ENCODE data around the gene STRA8. TPM values are rescaled to one million over a fixed set of nuclear protein-coding genes. Genes with fewer than 3 reads are reported as not detected.
A peak's percentile ranks its signal among the peaks of the same experiment; 100 is the strongest.

Gene STRA8
- total RNA-seq, 4 donors from 2014 or later = not detected

DNA sequence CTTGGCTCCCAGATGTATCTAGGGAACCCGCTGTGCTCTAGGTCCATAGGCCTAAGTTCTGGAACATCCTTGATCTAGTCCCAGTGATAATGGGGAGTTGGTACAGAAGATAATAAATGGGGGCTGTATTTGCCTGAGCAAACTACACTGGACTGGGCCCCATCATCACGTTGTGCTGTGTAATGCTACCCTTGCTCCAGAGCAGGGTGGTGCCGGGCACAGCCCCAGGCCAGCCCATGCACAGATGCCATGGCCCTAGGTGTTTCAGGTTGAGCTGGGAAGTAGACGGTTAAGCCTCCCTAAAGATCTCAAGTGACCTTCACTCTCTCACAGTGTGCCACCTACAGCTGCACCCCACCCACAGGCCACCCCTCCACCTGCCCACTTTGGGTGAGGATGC, 53.2 kb downstream of the STRA8 start:
- no peaks in the 10 kb centered on the region for H3K9me3 ChIP-seq
- no peak for DNase-seq
- no peaks in the 10 kb centered on the region for H3K27me3 ChIP-seq
- H3K4me1 ChIP-seq = no peaks in the 10 kb centered on the region
- H3K4me3 ChIP-seq = no peak overlapping the region
- no peaks in the 10 kb centered on the region for H3K36me3 ChIP-seq
- H3K27ac ChIP-seq = no peak overlapping the region
- no peak for TF ChIP-seq POLR2A (IDR thresholded peaks at IDR 0.05)
- TF ChIP-seq, protein P1, sequence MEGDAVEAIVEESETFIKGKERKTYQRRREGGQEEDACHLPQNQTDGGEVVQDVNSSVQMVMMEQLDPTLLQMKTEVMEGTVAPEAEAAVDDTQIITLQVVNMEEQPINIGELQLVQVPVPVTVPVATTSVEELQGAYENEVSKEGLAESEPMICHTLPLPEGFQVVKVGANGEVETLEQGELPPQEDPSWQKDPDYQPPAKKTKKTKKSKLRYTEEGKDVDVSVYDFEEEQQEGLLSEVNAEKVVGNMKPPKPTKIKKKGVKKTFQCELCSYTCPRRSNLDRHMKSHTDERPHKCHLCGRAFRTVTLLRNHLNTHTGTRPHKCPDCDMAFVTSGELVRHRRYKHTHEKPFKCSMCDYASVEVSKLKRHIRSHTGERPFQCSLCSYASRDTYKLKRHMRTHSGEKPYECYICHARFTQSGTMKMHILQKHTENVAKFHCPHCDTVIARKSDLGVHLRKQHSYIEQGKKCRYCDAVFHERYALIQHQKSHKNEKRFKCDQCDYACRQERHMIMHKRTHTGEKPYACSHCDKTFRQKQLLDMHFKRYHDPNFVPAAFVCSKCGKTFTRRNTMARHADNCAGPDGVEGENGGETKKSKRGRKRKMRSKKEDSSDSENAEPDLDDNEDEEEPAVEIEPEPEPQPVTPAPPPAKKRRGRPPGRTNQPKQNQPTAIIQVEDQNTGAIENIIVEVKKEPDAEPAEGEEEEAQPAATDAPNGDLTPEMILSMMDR (IDR thresholded peaks at IDR 0.05) = no peak

DNA sequence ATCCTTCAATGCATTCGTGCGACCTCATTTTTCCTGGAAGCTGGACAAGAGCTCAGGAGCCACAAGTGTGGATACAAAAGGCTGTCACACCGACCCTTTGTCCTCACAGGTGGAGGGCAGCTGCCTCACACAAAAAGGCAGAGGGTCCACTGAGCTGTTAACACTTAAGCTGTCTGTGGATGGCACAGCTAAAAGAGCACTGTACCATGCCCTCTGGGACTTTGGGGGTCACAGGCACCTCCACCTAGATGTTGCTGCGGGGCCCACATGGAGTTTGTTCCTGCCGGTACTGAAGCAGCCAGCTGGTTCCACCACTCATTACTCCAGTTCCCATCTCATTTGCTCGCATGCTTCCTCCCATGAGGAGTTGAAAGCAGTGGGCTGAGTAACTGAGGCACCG, 57.0 kb downstream of the STRA8 start:
- H3K27me3 ChIP-seq = no peaks in the 10 kb centered on the region
- H3K36me3 ChIP-seq = no peaks in the 10 kb centered on the region
- no peaks in the 10 kb centered on the region for H3K4me1 ChIP-seq
- H3K4me3 ChIP-seq = no peak overlapping the region
- no peak for DNase-seq
- H3K27ac ChIP-seq = no peak overlapping the region
- TF ChIP-seq POLR2A (IDR thresholded peaks at IDR 0.05) = no peak
- TF ChIP-seq, protein P1 (IDR thresholded peaks at IDR 0.05) = no peak
- H3K9me3 ChIP-seq = no peaks in the 10 kb centered on the region

DNA sequence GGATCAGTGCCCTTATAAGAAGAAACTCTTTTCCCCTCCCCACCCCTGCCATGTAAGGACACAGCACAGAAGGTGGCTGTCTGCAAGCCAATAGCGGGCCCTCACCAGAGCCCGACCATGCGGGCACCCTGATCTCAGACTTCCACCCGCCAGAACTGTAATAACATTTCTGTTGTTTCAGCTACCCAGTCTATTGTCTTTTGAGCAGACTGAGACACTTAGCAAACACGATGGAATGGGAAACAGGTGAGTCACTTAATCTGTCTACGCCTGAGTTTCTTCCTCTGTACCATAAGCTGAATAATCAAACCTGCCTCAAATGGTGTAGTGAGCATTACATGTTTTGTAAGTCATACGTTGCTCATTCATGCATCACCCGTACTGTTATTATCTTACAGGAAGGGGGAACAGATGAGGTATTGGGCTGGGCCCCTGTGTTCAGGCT, 58.2 kb downstream of the STRA8 start:
- Histone ChIP-seq H3K4me3 (no peak overlapping the region), H3K4me1 (no peaks in the 10 kb centered on the region), H3K9me3 (no peaks in the 10 kb centered on the region), H3K27me3 (no peaks in the 10 kb centered on the region), H3K36me3 (no peaks in the 10 kb centered on the region), H3K27ac (no peak overlapping the region)
- DNase-seq = no peak
- TF ChIP-seq POLR2A (IDR thresholded peaks at IDR 0.05) = no peak
- TF ChIP-seq, protein P1 (IDR thresholded peaks at IDR 0.05) = no peak

DNA sequence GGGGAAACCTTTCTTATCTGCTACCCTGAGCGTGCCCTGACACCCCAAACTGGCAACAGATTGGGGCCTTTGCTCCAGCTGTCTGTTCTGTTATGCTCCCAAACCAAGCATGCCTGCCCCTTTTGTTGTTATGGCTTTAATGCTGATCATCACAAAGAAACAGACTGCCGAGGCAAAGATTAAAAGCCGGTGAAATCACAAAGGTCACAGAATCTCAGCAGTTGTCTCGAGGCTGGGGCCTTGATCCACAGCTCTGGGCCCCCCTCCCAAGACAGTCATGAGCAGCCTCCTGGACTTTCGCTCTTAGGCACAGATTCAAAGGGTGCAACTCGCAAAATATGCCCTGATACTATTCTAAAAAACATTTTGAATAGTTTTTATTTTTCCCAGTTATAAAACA, 65.6 kb downstream of the STRA8 start:
- H3K27me3 ChIP-seq = no peaks in the 10 kb centered on the region
- H3K4me3 ChIP-seq = no peak overlapping the region
- H3K9me3 ChIP-seq = no peaks in the 10 kb centered on the region
- peak in 1 of 3 donors; percentile 55 for DNase-seq
- no peak overlapping the region for H3K27ac ChIP-seq
- H3K36me3 ChIP-seq = no peaks in the 10 kb centered on the region
- no peaks in the 10 kb centered on the region for H3K4me1 ChIP-seq
- TF ChIP-seq, protein P1 (IDR thresholded peaks at IDR 0.05) = no peak
- no peak for TF ChIP-seq POLR2A (IDR thresholded peaks at IDR 0.05)

DNA sequence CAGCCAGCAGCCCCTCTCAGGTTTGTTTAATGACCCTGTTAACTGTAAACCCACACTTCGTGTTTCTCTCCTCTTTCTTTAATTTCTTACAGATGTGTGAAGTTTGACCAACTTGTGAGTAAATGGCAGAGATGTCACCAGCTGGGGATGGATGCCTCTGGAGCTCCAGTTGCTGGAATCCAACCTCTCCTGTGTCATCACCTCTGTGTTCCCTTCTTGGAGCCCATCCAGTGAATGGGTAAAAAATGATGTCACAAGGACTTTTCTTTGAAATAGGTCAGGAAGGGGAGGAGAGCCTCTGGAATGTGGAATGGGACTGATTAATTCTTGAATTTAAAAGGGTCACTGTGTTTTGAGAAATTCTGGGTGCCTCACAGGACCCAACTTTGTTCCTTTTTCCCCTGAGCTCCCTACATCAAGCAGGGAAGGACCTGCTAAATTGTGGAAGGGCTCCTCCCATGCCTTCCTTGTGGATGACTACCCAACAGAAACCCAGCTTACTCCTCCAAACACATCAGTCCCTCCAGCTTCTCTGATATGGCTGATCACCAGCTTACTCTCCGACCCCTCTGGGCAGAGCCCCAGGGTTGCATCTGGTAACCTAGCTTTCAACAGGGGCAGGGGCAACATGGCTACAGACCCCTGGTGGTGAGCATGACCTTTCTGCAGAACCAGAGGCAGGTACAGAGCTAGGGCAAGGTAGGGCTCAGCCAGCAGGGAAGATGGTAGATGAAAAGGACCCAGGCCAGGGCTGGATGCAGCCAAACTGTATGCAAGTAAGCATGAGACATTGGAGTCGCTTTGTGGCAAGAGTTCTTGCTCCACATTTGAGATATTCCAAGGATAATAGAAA, 67.5 kb downstream of the STRA8 start:
- TF ChIP-seq, protein P1 (IDR thresholded peaks at IDR 0.05) = no peak
- TF ChIP-seq POLR2A (IDR thresholded peaks at IDR 0.05) = no peak
- Histone ChIP-seq H3K36me3 (no peaks in the 10 kb centered on the region), H3K4me1 (no peaks in the 10 kb centered on the region), H3K4me3 (no peak overlapping the region), H3K27me3 (no peaks in the 10 kb centered on the region), H3K27ac (no peak overlapping the region), H3K9me3 (no peaks in the 10 kb centered on the region)
- DNase-seq = no peak

Small RNA genes lying within 50 kb of the gene (small RNA-seq; reads per million reads assigned to genes)
- gene MIR6509 = 0.06 reads per million in 2 donors

Other genes starting within 250 kb of the STRA8 start
- gene AGBL3, start 247.3 kb upstream of the STRA8 start, total RNA-seq = 1 to 10 TPM in 3 of 4 donors, under 1 TPM in 1; 0.38 to 8.4 (median 4.3) TPM
- gene TMEM140, start 85.8 kb upstream of the STRA8 start, total RNA-seq = 10 to 100 TPM; 33.4 to 39.6 (median 36.5) TPM
- 10 to 100 TPM; 32.4 to 66.8 (median 42.5) TPM for gene CYREN, start 63.1 kb upstream of the STRA8 start, total RNA-seq
- 10 to 100 TPM in 3 of 4 donors, 1 to 10 TPM in 1; 6.7 to 44.6 (median 22.2) TPM for gene WDR91, start 22.3 kb upstream of the STRA8 start, total RNA-seq